WTC11 (cell line): Measurements from ENCODE around the gene TIMM44. TPM values are rescaled to one million over a fixed set of nuclear protein-coding genes. Genes with fewer than 3 reads are reported as not detected.

Experiments used
- ATAC-seq: fragments of 200-7000 bp; cut with Tn5 transposase; 2 replicates; pipeline ENCODE4 v1.10.0; 2021; ENCODE audit warnings: mild to moderate bottlenecking, moderate library complexity
- CTCF ChIA-PET: fragments of 300-600 bp; sonication (Branson Sonifier 250); formaldehyde crosslinking; loops from one replicate; lab custom pipeline; 2021; ENCODE audit warnings: antibody characterized with exemption; lab: Charles Lee
- POLR2A ChIA-PET: fragments of 350-600 bp; sonication (Branson Sonifier 250); formaldehyde crosslinking; loops from one replicate; lab custom pipeline; 2021; ENCODE audit warnings: antibody characterized with exemption; lab: Charles Lee
- DNase-seq: peaks from one replicate; pipeline ENCODE4 v3.0.0; 2021; ENCODE audit warnings: low spot score
- H3K27ac Mint-ChIP-seq: 2 replicates; pipeline ENCODE4 v1.8.0; 2021; ENCODE audit warnings: mixed read lengths
- H3K27me3 Mint-ChIP-seq: 2 replicates; pipeline ENCODE4 v1.8.0; 2021; ENCODE audit warnings: low read depth, mild to moderate bottlenecking, moderate library complexity, mixed read lengths
- H3K36me3 Mint-ChIP-seq: 2 replicates; pipeline ENCODE4 v1.8.0; 2021; ENCODE audit warnings: mixed read lengths
- H3K4me1 Mint-ChIP-seq: 2 replicates; pipeline ENCODE4 v1.8.0; 2022; ENCODE audit warnings: mixed read lengths
- H3K4me3 Mint-ChIP-seq: 2 replicates; pipeline ENCODE4 v1.8.0; 2021; ENCODE audit warnings: mild to moderate bottlenecking, moderate library complexity, mixed read lengths
- H3K9me3 Mint-ChIP-seq: 2 replicates; pipeline ENCODE4 v1.8.0; 2021; ENCODE audit warnings: mixed read lengths
- ARID4B ChIP-seq: sonication (generic); formaldehyde crosslinking; IDR thresholded peaks from 2 replicates; pipeline ENCODE4 v1.8.0; 2023; ENCODE audit warnings: missing genetic modification reagents, mild to moderate bottlenecking, borderline replicate concordance
- ATF2 ChIP-seq: sonication (generic); formaldehyde crosslinking; IDR thresholded peaks from 2 replicates; pipeline ENCODE4 v1.8.1; 2022; ENCODE audit warnings: low read depth, missing genetic modification reagents, borderline replicate concordance
- FOXP1 ChIP-seq: sonication (generic); formaldehyde crosslinking; IDR thresholded peaks from 2 replicates; pipeline ENCODE4 v1.8.0; 2022; ENCODE audit warnings: missing genetic modification reagents, mild to moderate bottlenecking, moderate library complexity, borderline replicate concordance
- JAZF1 ChIP-seq: fragments of 250-450 bp; sonication (Bioruptor Pico); IDR thresholded peaks from 2 replicates; pipeline ENCODE4 v1.9.0; 2021; ENCODE audit warnings: moderate library complexity, mild to moderate bottlenecking, inconsistent platforms
- NFYB ChIP-seq: sonication (generic); formaldehyde crosslinking; conservative IDR thresholded peaks from 2 replicates; pipeline ENCODE4 v1.8.0; 2022; ENCODE audit warnings: low read depth, missing genetic modification reagents
- SMAD4 ChIP-seq: sonication (generic); formaldehyde crosslinking; IDR thresholded peaks from 2 replicates; pipeline ENCODE4 v1.8.0; 2022; ENCODE audit warnings: mild to moderate bottlenecking, missing genetic modification reagents
- STAT6 ChIP-seq: sonication (generic); formaldehyde crosslinking; conservative IDR thresholded peaks from 2 replicates; pipeline ENCODE4 v1.8.1; 2023; ENCODE audit warnings: mild to moderate bottlenecking, low read depth, missing genetic modification reagents, moderate library complexity
- ZNF138 ChIP-seq: sonication (generic); formaldehyde crosslinking; conservative IDR thresholded peaks from 2 replicates; pipeline ENCODE4 v1.8.1; 2022; ENCODE audit warnings: mild to moderate bottlenecking, moderate library complexity, missing genetic modification reagents
- ZNF671 ChIP-seq: fragments of 250-450 bp; sonication (Bioruptor Pico); IDR thresholded peaks from 2 replicates; pipeline ENCODE4 v1.8.0; 2021; ENCODE audit warnings: mild to moderate bottlenecking
- total RNA-seq: library from RNA; stranded (reverse); gene quantifications from 3 replicates; pipeline ENCODE4 v1.2.3, GENCODE V29; 2021
- TF ChIP-seq, protein P1 (sequence below): sonication (generic); formaldehyde crosslinking; IDR thresholded peaks from 2 replicates; pipeline ENCODE4 v1.8.0; 2022; ENCODE audit warnings: mild to moderate bottlenecking, missing genetic modification reagents
- TF ChIP-seq, protein P2 (sequence below): sonication (generic); formaldehyde crosslinking; IDR thresholded peaks from 2 replicates; pipeline ENCODE4 v1.8.1; 2023; ENCODE audit warnings: mild to moderate bottlenecking, missing genetic modification reagents, borderline replicate concordance

The TIMM44 gene
- total RNA-seq, 1 experiment from 2014 or later, result 129 TPM

GRCh38 chr19:7923295-7924191 is 19.9 kb downstream of the TIMM44 start (continued):
- TF ChIP-seq ARID4B (CRISPR knock-in tag) (no peak), ATF2 (CRISPR knock-in tag) (no peak), SMAD4 (CRISPR knock-in tag) (no peak), NFYB (CRISPR knock-in tag) (no peak), ZNF671 (CRISPR knock-in tag) (no peak), JAZF1 (CRISPR knock-in tag) (no peak), STAT6 (CRISPR knock-in tag) (no peak), ZNF138 (no peak)
- TF ChIP-seq, protein P1, sequence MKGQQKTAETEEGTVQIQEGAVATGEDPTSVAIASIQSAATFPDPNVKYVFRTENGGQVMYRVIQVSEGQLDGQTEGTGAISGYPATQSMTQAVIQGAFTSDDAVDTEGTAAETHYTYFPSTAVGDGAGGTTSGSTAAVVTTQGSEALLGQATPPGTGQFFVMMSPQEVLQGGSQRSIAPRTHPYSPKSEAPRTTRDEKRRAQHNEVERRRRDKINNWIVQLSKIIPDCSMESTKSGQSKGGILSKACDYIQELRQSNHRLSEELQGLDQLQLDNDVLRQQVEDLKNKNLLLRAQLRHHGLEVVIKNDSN, result no peak

- no peaks in the 10 kb centered on the region for H3K9me3 Mint-ChIP-seq
- no peak for TF ChIP-seq STAT6 (CRISPR knock-in tag)
- TF ChIP-seq, protein P2, sequence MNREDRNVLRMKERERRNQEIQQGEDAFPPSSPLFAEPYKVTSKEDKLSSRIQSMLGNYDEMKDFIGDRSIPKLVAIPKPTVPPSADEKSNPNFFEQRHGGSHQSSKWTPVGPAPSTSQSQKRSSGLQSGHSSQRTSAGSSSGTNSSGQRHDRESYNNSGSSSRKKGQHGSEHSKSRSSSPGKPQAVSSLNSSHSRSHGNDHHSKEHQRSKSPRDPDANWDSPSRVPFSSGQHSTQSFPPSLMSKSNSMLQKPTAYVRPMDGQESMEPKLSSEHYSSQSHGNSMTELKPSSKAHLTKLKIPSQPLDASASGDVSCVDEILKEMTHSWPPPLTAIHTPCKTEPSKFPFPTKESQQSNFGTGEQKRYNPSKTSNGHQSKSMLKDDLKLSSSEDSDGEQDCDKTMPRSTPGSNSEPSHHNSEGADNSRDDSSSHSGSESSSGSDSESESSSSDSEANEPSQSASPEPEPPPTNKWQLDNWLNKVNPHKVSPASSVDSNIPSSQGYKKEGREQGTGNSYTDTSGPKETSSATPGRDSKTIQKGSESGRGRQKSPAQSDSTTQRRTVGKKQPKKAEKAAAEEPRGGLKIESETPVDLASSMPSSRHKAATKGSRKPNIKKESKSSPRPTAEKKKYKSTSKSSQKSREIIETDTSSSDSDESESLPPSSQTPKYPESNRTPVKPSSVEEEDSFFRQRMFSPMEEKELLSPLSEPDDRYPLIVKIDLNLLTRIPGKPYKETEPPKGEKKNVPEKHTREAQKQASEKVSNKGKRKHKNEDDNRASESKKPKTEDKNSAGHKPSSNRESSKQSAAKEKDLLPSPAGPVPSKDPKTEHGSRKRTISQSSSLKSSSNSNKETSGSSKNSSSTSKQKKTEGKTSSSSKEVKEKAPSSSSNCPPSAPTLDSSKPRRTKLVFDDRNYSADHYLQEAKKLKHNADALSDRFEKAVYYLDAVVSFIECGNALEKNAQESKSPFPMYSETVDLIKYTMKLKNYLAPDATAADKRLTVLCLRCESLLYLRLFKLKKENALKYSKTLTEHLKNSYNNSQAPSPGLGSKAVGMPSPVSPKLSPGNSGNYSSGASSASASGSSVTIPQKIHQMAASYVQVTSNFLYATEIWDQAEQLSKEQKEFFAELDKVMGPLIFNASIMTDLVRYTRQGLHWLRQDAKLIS (CRISPR knock-in tag), result no peak
- no peak for TF ChIP-seq FOXP1 (CRISPR knock-in tag)
- ATAC-seq (no peak), DNase-seq (no peak)
- no peak overlapping the region for H3K4me3 Mint-ChIP-seq
- no peaks in the 10 kb centered on the region for H3K36me3 Mint-ChIP-seq
- no peak overlapping the region for H3K27ac Mint-ChIP-seq
- peaks cover 9% of the 10 kb centered on the region for H3K4me1 Mint-ChIP-seq
- ChIA-PET CTCF (interaction anchor here (1.2 to 4.0 kb wide), 6 partner anchors 19 to 79 kb away, joined by 5 to 92 read pairs (median 12); partner anchors contain the start of genes LRRC8E, MAP2K7 and TIMM44), POLR2A (interaction anchor here (1.3 kb wide), 1 partner anchor 65 kb away, joined by 4 read pairs; no protein-coding TSS in a partner anchor)
- peaks cover 24% of the 10 kb centered on the region for H3K27me3 Mint-ChIP-seq
Observed at GRCh38 chr19:7922836-7923195, 20.6 kb downstream of the TIMM44 start.
